NCI-H187 treated with DMSO at 0.1 percent for 48 hours (cell line): Measurements from ENCODE around the gene MAPT.
"Not testable (repeated sequence)": the region's sequence is repeated elsewhere in the genome, so short reads cannot be mapped to it uniquely, and the experiment has no call there.

ENCODE experiments used
- DNase-seq: peaks from one replicate; lab custom pipeline; 2025; lab: John Stamatoyannopoulos, UW

Gene MAPT

DNA sequence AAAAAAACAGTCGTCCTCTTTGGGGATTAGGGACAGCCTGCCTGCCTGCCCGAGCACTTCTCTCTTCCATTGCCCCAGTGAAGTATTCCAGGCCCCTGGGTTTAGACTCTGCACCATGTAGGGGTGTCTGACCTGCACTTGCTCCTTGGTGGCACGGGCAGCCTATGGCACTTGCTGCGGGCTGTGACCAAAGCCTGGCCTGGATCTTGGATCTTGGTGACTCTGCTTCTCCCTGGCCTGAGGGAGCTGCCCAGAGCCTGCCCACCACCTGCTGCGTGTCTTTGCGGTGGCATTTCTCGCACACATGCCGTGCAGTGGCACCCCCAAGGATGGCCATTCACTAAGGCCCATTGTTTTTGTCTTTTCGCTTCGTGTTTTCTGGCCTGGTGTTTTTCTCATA, 98.5 kb downstream of the MAPT start:
- DNase-seq, result no peak

GRCh38 chr17:45993962-45994627, 99.7 kb downstream of the MAPT start:
- DNase-seq, result no peak

DNA sequence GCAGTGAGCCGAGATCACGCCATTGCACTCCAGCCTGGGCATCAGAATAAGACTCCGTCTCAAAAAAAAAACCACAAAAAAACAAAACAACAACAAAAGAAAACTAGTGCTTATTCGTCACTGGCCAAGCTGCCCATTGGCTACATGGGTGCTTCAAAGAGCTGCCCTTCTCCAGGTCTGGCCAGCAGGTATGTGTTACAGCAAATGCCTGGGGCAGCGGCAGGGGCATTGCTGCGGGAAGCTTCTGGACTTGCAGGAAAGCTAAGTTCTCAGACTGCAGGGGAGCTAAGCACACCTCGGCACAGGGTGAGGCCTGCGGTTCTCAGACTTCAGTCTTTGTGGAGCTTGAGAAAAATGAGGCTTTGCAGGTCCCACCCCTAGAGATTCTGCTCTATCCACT, 100.6 kb downstream of the MAPT start:
- DNase-seq, result no peak

GRCh38 chr17:45995627-45996270, 101.4 kb downstream of the MAPT start:
- DNase-seq, result no peak

DNA sequence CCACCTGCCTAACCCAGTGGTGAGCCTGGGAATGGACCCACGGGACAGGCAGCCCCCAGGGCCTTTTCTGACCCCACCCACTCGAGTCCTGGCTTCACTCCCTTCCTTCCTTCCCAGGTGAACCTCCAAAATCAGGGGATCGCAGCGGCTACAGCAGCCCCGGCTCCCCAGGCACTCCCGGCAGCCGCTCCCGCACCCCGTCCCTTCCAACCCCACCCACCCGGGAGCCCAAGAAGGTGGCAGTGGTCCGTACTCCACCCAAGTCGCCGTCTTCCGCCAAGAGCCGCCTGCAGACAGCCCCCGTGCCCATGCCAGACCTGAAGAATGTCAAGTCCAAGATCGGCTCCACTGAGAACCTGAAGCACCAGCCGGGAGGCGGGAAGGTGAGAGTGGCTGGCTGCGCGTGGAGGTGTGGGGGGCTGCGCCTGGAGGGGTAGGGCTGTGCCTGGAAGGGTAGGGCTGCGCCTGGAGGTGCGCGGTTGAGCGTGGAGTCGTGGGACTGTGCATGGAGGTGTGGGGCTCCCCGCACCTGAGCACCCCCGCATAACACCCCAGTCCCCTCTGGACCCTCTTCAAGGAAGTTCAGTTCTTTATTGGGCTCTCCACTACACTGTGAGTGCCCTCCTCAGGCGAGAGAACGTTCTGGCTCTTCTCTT, 102.1 kb downstream of the MAPT start:
- no peak for DNase-seq

DNA sequence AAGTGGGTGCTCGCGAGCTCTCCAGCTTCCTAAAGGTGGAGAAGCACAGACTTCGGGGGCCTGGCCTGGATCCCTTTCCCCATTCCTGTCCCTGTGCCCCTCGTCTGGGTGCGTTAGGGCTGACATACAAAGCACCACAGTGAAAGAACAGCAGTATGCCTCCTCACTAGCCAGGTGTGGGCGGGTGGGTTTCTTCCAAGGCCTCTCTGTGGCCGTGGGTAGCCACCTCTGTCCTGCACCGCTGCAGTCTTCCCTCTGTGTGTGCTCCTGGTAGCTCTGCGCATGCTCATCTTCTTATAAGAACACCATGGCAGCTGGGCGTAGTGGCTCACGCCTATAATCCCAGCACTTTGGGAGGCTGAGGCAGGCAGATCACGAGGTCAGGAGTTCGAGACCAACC, 102.8 kb downstream of the MAPT start:
- no peak for DNase-seq

GRCh38 chr17:45997624-45998023, 103.3 kb downstream of the MAPT start:
- no peak for DNase-seq

DNA sequence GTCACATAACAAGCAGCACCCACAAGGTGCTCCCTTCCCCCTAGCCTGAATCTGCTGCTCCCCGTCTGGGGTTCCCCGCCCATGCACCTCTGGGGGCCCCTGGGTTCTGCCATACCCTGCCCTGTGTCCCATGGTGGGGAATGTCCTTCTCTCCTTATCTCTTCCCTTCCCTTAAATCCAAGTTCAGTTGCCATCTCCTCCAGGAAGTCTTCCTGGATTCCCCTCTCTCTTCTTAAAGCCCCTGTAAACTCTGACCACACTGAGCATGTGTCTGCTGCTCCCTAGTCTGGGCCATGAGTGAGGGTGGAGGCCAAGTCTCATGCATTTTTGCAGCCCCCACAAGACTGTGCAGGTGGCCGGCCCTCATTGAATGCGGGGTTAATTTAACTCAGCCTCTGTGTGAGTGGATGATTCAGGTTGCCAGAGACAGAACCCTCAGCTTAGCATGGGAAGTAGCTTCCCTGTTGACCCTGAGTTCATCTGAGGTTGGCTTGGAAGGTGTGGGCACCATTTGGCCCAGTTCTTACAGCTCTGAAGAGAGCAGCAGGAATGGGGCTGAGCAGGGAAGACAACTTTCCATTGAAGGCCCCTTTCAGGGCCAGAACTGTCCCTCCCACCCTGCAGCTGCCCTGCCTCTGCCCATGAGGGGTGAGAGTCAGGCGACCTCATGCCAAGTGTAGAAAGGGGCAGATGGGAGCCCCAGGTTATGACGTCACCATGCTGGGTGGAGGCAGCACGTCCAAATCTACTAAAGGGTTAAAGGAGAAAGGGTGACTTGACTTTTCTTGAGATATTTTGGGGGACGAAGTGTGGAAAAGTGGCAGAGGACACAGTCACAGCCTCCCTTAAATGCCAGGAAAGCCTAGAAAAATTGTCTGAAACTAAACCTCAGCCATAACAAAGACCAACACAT, 104.9 kb downstream of the MAPT start, which contains the start of gene STH:
Gene STH, plus strand, starts transcription at position 264 of the 913 bp plus-strand sequence. Its CDS starts 30 bp downstream, at position 294.
- no peak for DNase-seq

GRCh38 chr17:45999900-46000290, 105.5 kb downstream of the MAPT start:
- DNase-seq, result no peak

DNA sequence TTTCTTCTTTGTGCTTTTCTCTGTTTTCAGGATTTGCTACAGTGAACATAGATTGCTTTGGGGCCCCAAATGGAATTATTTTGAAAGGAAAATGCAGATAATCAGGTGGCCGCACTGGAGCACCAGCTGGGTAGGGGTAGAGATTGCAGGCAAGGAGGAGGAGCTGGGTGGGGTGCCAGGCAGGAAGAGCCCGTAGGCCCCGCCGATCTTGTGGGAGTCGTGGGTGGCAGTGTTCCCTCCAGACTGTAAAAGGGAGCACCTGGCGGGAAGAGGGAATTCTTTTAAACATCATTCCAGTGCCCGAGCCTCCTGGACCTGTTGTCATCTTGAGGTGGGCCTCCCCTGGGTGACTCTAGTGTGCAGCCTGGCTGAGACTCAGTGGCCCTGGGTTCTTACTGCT, 105.9 kb downstream of the MAPT start:
- DNase-seq, result no peak

DNA sequence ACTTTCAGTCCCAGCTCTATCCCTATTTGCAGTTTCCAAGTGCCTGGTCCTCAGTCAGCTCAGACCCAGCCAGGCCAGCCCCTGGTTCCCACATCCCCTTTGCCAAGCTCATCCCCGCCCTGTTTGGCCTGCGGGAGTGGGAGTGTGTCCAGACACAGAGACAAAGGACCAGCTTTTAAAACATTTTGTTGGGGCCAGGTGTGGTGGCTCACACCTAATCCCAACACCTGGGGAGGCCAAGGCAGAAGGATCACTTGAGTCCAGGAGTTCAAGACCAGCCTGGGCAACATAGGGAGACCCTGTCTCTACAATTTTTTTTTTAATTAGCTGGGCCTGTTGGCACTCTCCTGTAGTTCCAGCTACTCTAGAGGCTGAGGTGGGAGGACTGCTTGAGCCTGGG, 106.4 kb downstream of the MAPT start:
- DNase-seq, result no peak

- no peak for DNase-seq
These were observed 107.3 kb downstream of the MAPT start for GRCh38 chr17:46001390-46002310.

GRCh38 chr17:46002311-46002972, 108.1 kb downstream of the MAPT start:
- no peak for DNase-seq

DNA sequence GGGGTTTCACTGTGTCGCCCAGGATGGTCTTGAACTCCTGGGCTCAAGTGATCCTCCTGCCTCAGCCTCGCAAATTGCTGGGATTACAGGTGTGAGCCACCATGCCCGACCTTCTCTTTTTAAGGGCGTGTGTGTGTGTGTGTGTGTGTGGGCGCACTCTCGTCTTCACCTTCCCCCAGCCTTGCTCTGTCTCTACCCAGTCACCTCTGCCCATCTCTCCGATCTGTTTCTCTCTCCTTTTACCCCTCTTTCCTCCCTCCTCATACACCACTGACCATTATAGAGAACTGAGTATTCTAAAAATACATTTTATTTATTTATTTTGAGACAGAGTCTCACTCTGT, 108.6 kb downstream of the MAPT start:
- no peak for DNase-seq

DNA sequence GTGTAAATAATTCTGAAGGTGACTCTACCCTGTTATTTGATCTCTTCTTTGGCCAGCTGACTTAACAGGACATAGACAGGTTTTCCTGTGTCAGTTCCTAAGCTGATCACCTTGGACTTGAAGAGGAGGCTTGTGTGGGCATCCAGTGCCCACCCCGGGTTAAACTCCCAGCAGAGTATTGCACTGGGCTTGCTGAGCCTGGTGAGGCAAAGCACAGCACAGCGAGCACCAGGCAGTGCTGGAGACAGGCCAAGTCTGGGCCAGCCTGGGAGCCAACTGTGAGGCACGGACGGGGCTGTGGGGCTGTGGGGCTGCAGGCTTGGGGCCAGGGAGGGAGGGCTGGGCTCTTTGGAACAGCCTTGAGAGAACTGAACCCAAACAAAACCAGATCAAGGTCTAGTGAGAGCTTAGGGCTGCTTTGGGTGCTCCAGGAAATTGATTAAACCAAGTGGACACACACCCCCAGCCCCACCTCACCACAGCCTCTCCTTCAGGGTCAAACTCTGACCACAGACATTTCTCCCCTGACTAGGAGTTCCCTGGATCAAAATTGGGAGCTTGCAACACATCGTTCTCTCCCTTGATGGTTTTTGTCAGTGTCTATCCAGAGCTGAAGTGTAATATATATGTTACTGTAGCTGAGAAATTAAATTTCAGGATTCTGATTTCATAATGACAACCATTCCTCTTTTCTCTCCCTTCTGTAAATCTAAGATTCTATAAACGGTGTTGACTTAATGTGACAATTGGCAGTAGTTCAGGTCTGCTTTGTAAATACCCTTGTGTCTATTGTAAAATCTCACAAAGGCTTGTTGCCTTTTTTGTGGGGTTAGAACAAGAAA, 109.8 kb downstream of the MAPT start:
- no peak for DNase-seq

- DNase-seq, result not testable (repeated sequence)
These were observed 111.7 kb downstream of the MAPT start for GRCh38 chr17:46006082-46006481.

GRCh38 chr17:46007461-46007965, 113.2 kb downstream of the MAPT start:
- no peak for DNase-seq

- DNase-seq, result no peak
These were observed 114.2 kb downstream of the MAPT start for GRCh38 chr17:46008591-46008990.
